ENCODE data around the gene KCNAB1. TPM values are rescaled to one million over a fixed set of nuclear protein-coding genes. Genes with fewer than 3 reads are reported as not detected.

The KCNAB1 gene
- total RNA-seq, 2 experiments from 2014 or later, result not detected

DNA sequence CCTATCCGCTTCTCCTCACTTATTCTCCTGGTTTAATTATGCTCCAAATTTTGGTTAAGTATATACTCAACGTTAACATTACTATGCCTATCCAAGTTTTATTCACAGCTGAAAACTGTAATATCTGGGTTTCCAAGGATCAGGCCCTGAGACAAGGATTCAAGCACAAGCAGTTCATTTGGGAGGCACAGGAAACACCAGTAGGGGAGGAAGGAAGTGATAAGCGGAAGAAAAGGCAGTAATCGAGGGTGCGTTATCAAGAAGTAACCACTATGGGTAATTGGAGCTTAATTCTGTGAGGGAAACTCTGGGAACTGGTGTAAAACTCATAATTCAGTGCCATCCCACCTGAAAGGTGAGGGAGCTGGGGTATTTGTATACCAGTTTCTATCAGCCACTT lies 120.3 kb downstream of the KCNAB1 start:
- no peak for DNase-seq
- CTCF ChIA-PET, result no interaction called here

DNA sequence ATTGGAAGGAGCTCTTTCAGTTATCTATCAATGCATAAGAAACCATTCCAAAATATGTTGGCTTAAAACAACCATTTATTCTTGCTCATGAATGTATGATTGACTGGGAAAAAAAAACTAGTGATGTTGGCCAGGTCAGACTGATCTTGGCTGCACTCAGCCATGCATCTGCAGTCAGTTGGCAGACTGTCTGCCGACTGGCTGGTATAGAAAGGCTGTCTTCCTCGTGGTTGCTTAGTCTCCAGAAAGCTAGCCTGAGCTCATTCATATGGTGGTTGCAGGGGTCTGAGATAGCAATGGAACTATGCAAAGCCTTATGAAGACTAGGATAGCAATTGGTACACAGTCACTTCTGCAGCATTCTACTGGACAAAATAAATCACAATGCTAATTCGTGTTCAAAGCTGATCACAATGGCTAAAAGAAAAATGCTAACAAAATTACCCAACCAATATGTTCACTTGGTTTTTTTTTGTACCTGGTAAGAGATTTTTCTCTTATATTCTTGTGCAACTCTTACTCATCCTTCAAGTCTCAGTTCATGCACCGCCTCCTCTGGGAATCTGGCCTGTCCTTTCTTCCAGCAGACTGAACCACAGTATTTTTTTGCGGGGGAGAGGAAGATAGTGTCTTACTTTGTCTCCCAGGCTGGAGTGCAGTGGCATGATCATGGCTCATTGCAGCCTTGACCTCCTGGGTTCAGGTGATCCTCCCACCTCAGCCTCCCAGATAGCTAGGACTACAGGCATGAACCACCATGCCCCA lies 126.8 kb downstream of the KCNAB1 start:
- intact Hi-C loops (cut with micrococcal nuclease), result no loop called here
- Mint-ChIP-seq H3K36me3 (no peaks in the 10 kb centered on the region), H3K4me3 (no peak overlapping the region), H3K4me1 (ENCODE audit: low read depth) (no peaks in the 10 kb centered on the region), H3K27ac (no peak overlapping the region), H3K27me3 (peaks cover 11% of the 10 kb centered on the region), H3K9me3 (no peaks in the 10 kb centered on the region)
- CTCF ChIA-PET, result no interaction called here
- DNase-seq, result no peak
- POLR2A ChIA-PET, result no interaction called here

More for the DNA sequence above, 120.3 kb downstream of the KCNAB1 start:
- Mint-ChIP-seq H3K9me3 (no peaks in the 10 kb centered on the region), H3K36me3 (no peaks in the 10 kb centered on the region), H3K27me3 (peaks cover 3% of the 10 kb centered on the region), H3K4me1 (ENCODE audit: low read depth) (no peaks in the 10 kb centered on the region), H3K27ac (no peak overlapping the region), H3K4me3 (no peak overlapping the region)
- POLR2A ChIA-PET, result no interaction called here
- intact Hi-C loops (cut with micrococcal nuclease), result no loop called here

DNA sequence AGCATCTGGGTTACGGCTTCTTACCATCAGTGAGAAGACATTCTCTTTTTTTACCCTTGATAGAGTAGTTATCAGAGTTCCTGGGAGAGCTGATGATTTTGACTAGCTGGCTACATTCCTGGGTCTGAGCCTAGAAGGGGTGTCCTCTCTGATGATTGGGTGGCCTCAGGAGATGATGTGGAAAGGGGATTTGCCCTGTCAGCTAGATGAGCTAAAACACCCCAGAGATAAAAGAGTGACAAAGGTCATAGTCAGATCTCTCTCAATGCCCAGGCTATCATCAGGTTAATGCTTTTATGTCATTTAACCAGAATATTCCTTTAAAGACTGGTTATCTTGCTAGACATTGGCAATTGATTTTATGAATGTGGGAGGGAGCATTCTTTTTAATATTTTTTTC lies 130.2 kb downstream of the KCNAB1 start:
- Mint-ChIP-seq H3K4me3 (no peak overlapping the region), H3K27ac (no peak overlapping the region), H3K36me3 (no peaks in the 10 kb centered on the region), H3K9me3 (no peaks in the 10 kb centered on the region), H3K4me1 (ENCODE audit: low read depth) (no peaks in the 10 kb centered on the region), H3K27me3 (peaks cover 12% of the 10 kb centered on the region)
- intact Hi-C loops (cut with micrococcal nuclease), result no loop called here
- POLR2A ChIA-PET, result no interaction called here
- CTCF ChIA-PET, result no interaction called here
- DNase-seq, result no peak

- ChIA-PET CTCF (interaction anchor here (1.4 kb wide), 1 partner anchor 40 kb away, joined by 4 read pairs; no protein-coding TSS in a partner anchor), POLR2A (no interaction called here)
- intact Hi-C loops (cut with micrococcal nuclease), result no loop called here
- Mint-ChIP-seq H3K27me3 (peaks cover 12% of the 10 kb centered on the region), H3K27ac (no peak overlapping the region), H3K36me3 (no peaks in the 10 kb centered on the region), H3K4me3 (no peak overlapping the region), H3K4me1 (ENCODE audit: low read depth) (no peaks in the 10 kb centered on the region), H3K9me3 (no peaks in the 10 kb centered on the region)
- no peak for DNase-seq
These were observed 131.0 kb downstream of the KCNAB1 start for GRCh38 chr3:156251424-156251823.

DNA sequence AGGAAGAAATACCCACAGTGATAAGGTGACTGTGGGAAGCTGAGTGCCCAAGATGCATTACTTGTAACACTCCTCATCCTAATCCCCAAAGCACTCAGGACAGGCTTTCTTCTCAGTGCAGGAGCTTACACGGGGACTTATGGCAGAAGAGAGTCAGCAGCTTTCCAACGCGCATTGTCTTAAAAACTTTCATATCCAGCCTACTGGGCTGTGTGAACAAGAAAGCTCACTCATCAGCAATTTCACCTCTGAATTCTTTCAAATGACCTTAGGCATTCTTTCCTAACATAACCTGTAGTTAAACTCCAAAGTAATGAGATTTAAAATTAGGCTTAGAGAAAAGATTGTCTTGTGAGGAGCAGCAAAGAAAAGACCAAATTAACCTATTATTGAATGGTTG lies 132.3 kb downstream of the KCNAB1 start:
- Mint-ChIP-seq H3K27me3 (peaks cover 8% of the 10 kb centered on the region), H3K36me3 (no peaks in the 10 kb centered on the region), H3K9me3 (no peaks in the 10 kb centered on the region), H3K4me1 (ENCODE audit: low read depth) (no peaks in the 10 kb centered on the region), H3K4me3 (no peak overlapping the region), H3K27ac (no peak overlapping the region)
- ChIA-PET POLR2A (no interaction called here), CTCF (interaction anchor here (1.0 to 1.4 kb wide), 2 partner anchors 12 to 39 kb away, joined by 3 to 4 read pairs; no protein-coding TSS in a partner anchor)
- intact Hi-C loops (cut with micrococcal nuclease), result no loop called here
- DNase-seq, result no peak

DNA sequence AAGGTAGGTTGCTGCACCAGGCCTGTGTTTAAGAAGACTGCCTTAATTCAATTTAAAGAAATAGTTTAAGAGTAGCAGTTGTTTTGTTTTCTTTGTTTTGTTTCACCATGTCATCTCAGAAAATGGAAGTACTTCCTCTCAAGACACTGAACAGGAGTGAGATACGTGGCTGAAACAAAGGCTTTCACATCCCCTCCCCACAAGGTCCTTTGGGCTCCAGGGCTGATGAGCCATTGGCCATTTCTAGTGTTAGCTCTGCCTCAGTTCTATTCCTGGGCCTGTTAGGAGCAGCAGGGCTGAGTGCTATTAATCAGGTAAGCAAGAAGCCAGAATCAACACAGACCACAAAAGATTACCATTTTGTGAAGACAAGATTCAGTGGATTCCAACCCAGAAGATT lies 132.8 kb downstream of the KCNAB1 start:
- no peak overlapping the region for H3K4me3 Mint-ChIP-seq
- H3K27me3 Mint-ChIP-seq, result peaks cover 8% of the 10 kb centered on the region
- POLR2A ChIA-PET, result no interaction called here
- H3K9me3 Mint-ChIP-seq, result no peaks in the 10 kb centered on the region
- intact Hi-C loops (cut with micrococcal nuclease), result no loop called here
- no peaks in the 10 kb centered on the region for H3K4me1 Mint-ChIP-seq (ENCODE audit: low read depth)
- no peaks in the 10 kb centered on the region for H3K36me3 Mint-ChIP-seq
- H3K27ac Mint-ChIP-seq, result no peak overlapping the region
- CTCF ChIA-PET, result interaction anchor here (1.0 to 1.4 kb wide), 2 partner anchors 11 to 38 kb away, joined by 3 to 4 read pairs; no protein-coding TSS in a partner anchor
- no peak for DNase-seq

- Mint-ChIP-seq H3K9me3 (no peaks in the 10 kb centered on the region), H3K27me3 (peaks cover 9% of the 10 kb centered on the region), H3K36me3 (no peaks in the 10 kb centered on the region), H3K4me1 (ENCODE audit: low read depth) (no peaks in the 10 kb centered on the region), H3K27ac (no peak overlapping the region), H3K4me3 (no peak overlapping the region)
- CTCF ChIA-PET, result no interaction called here
- no peak for DNase-seq
- POLR2A ChIA-PET, result interaction anchor here (1.7 kb wide), 1 partner anchor 14 kb away, joined by 3 read pairs; no protein-coding TSS in a partner anchor
- intact Hi-C loops (cut with micrococcal nuclease), result no loop called here
These were observed 135.9 kb downstream of the KCNAB1 start for GRCh38 chr3:156256256-156256655.

- H3K9me3 Mint-ChIP-seq, result no peaks in the 10 kb centered on the region
- no peaks in the 10 kb centered on the region for H3K36me3 Mint-ChIP-seq
- no peaks in the 10 kb centered on the region for H3K4me1 Mint-ChIP-seq (ENCODE audit: low read depth)
- H3K27ac Mint-ChIP-seq, result no peak overlapping the region
- CTCF ChIA-PET, result no interaction called here
- H3K27me3 Mint-ChIP-seq, result peaks cover 7% of the 10 kb centered on the region
- DNase-seq, result no peak
- intact Hi-C loops (cut with micrococcal nuclease), result no loop called here
- POLR2A ChIA-PET, result interaction anchor here (1.7 kb wide), 1 partner anchor 15 kb away, joined by 3 read pairs; no protein-coding TSS in a partner anchor
- H3K4me3 Mint-ChIP-seq, result no peak overlapping the region
These were observed 136.6 kb downstream of the KCNAB1 start for GRCh38 chr3:156256945-156257344.

- ChIA-PET CTCF (no interaction called here), POLR2A (no interaction called here)
- H3K27ac Mint-ChIP-seq, result no peak overlapping the region
- H3K4me1 Mint-ChIP-seq (ENCODE audit: low read depth), result no peaks in the 10 kb centered on the region
- peaks cover 7% of the 10 kb centered on the region for H3K27me3 Mint-ChIP-seq
- no peaks in the 10 kb centered on the region for H3K9me3 Mint-ChIP-seq
- H3K36me3 Mint-ChIP-seq, result no peaks in the 10 kb centered on the region
- DNase-seq, result no peak
- intact Hi-C loops (cut with micrococcal nuclease), result no loop called here
- no peak overlapping the region for H3K4me3 Mint-ChIP-seq
These were observed 137.9 kb downstream of the KCNAB1 start for GRCh38 chr3:156258301-156258700.

DNA sequence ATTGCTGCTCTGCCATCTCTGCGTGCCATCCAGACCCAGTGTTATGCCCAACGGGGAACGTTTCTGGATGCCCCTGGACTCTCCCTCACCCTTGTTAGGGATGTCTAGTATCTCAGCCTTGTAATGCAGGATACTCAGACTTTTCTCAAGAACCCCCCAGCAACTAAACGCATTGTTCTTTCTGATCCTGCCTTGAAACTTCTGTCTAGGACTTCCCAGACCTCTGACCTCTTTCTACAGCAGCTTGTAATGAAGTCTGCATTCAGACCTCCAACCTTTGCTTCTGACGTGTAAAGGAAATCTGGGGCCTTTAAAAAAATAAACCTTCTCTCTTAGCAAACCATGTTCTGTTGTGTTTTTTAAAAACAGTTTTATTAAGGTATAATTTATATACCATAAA lies 139.5 kb downstream of the KCNAB1 start:
- intact Hi-C loops (cut with micrococcal nuclease), result no loop called here
- Mint-ChIP-seq H3K27me3 (peaks cover 7% of the 10 kb centered on the region), H3K27ac (no peak overlapping the region), H3K4me3 (no peak overlapping the region), H3K36me3 (no peaks in the 10 kb centered on the region), H3K4me1 (ENCODE audit: low read depth) (no peaks in the 10 kb centered on the region), H3K9me3 (no peaks in the 10 kb centered on the region)
- POLR2A ChIA-PET, result no interaction called here
- no peak for DNase-seq
- CTCF ChIA-PET, result no interaction called here

DNA sequence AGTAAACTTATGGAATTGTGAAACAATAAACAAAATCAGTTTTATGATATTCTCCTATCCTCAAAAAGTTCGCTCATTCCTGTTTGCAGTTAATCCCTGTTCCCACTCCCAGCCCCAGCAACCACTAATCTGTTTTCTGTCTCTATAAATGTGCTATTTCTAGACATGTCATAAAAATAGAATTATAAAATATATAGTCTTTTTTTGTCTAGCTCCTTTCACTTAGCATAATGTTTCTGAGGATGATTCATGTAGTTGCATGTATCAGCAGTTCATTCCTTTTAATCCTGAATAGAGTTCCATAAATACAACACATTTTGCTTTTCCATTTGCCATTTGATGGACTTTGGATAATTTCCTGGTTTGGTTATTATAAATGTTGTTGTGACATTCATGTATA lies 140.0 kb downstream of the KCNAB1 start:
- H3K27me3 Mint-ChIP-seq, result peaks cover 7% of the 10 kb centered on the region
- POLR2A ChIA-PET, result no interaction called here
- H3K27ac Mint-ChIP-seq, result no peak overlapping the region
- no peak for DNase-seq
- intact Hi-C loops (cut with micrococcal nuclease), result no loop called here
- H3K36me3 Mint-ChIP-seq, result no peaks in the 10 kb centered on the region
- no peak overlapping the region for H3K4me3 Mint-ChIP-seq
- no peaks in the 10 kb centered on the region for H3K4me1 Mint-ChIP-seq (ENCODE audit: low read depth)
- CTCF ChIA-PET, result no interaction called here
- H3K9me3 Mint-ChIP-seq, result no peaks in the 10 kb centered on the region

- no peaks in the 10 kb centered on the region for H3K9me3 Mint-ChIP-seq
- H3K36me3 Mint-ChIP-seq, result no peaks in the 10 kb centered on the region
- intact Hi-C loops (cut with micrococcal nuclease), result no loop called here
- H3K27ac Mint-ChIP-seq, result no peak overlapping the region
- POLR2A ChIA-PET, result no interaction called here
- DNase-seq, result no peak
- CTCF ChIA-PET, result interaction anchor here (1.1 kb wide), 1 partner anchor 12 kb away, joined by 3 read pairs; no protein-coding TSS in a partner anchor
- H3K27me3 Mint-ChIP-seq, result peaks cover 3% of the 10 kb centered on the region
- no peaks in the 10 kb centered on the region for H3K4me1 Mint-ChIP-seq (ENCODE audit: low read depth)
- no peak overlapping the region for H3K4me3 Mint-ChIP-seq
These were observed 144.4 kb downstream of the KCNAB1 start for GRCh38 chr3:156264771-156265170.

DNA sequence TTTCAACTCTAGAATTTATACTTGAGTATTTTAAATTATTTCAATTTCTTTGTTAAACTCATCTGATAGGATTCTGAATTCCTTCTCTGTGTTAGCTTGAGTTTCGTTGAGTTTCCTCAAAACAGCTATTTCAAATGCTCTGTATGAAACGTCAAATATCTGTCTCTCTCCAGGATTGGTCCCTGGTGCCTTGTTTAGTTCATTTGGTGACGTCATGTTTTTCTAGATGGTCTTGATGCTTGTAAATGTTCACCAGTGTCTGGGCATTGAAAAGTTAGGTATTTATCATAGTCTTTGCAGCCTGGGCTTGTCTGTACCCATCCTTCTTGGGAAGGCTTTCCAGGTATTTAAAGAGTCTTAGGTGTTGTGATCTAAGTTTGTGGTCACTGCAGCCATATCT lies 151.1 kb downstream of the KCNAB1 start:
- peaks cover 8% of the 10 kb centered on the region for H3K9me3 Mint-ChIP-seq
- no peaks in the 10 kb centered on the region for H3K27me3 Mint-ChIP-seq
- DNase-seq, result no peak
- ChIA-PET CTCF (no interaction called here), POLR2A (no interaction called here)
- no peaks in the 10 kb centered on the region for H3K36me3 Mint-ChIP-seq
- intact Hi-C loops (cut with micrococcal nuclease), result no loop called here
- H3K4me1 Mint-ChIP-seq (ENCODE audit: low read depth), result no peaks in the 10 kb centered on the region
- no peak overlapping the region for H3K4me3 Mint-ChIP-seq
- H3K27ac Mint-ChIP-seq, result no peak overlapping the region
